ENCODE measurements around the gene VPS37B.

The VPS37B gene

GRCh38 chr12:122927756-122928403 is 32.0 kb upstream of the VPS37B start:
- no peak for DNase-seq (ENCODE audit: low read depth)
- H3K4me3 ChIP-seq (ENCODE audit: low read depth, low read length), result no peak overlapping the region
- no peak for TF ChIP-seq CTCF (IDR thresholded peaks at IDR 0.05; ENCODE audit: control insufficient read depth, extremely low read depth, insufficient read depth)

DNA sequence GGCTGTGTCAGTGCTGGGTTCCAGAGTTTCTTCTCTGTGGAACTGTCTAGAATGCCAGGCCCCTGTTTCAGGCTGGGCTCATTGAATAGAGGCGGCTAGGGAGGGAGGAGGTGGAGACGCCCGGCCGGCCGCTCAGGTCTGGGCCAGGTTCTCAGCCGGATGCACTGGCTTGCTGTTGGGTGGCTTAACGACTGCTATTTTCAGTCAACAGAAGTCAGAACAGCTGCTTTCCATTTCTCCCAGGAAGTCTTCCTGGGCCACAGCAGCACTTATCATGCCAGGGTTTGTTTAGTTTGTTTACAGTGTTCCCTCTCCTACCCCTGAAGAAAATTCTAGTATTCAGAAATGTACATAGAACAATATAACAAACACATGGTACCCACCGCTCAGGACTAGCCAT is 26.0 kb upstream of the VPS37B start:
- no peak for DNase-seq (ENCODE audit: low read depth)

DNA sequence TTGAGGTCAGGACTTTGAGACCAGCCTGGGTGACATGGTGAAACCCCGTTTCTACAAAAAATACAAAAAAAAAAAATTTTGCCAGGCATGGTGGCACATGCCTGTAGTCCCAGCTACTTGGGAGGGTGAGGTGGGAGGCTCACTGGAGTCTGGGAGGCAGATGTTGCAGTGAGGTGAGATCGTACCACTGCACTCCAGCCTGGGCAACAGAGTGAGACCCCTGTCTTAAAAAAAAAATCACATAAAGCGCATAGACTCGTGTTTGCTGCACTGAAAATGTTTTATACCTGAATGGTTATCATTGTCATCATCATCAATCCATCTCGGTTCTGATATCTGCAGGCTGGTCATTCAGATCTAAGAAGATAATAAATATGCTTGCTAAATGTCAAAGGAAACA is 24.8 kb upstream of the VPS37B start:
- no peak for DNase-seq (ENCODE audit: low read depth)
- no peak for TF ChIP-seq CTCF (IDR thresholded peaks at IDR 0.05; ENCODE audit: control insufficient read depth, extremely low read depth, insufficient read depth)
- no peak overlapping the region for H3K4me3 ChIP-seq (ENCODE audit: low read depth, low read length)

More for the DNA sequence above, 26.0 kb upstream of the VPS37B start:
- H3K4me3 ChIP-seq (ENCODE audit: low read depth, low read length), result no peak overlapping the region
- TF ChIP-seq CTCF (IDR thresholded peaks at IDR 0.05; ENCODE audit: control insufficient read depth, extremely low read depth, insufficient read depth), result no peak

DNA sequence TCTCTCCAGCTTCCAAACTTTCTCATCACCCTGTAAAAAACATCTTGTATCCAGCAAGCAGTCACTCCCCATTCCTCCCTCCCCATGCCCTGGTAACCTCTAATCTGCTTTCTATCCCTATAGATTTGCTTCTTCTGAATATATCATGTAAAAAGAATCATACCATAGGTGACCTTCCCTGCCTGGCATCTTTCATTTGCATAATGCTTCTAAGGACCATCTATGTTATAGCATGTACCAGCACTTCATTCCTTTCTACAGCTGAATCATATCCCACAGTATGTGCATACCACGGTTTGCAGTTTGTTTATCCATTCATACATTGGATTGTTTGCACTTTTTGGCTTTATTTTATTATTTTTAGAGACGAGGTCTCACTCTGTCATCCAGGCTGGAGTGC is 22.9 kb upstream of the VPS37B start:
- no peak for TF ChIP-seq CTCF (IDR thresholded peaks at IDR 0.05; ENCODE audit: control insufficient read depth, extremely low read depth, insufficient read depth)
- DNase-seq (ENCODE audit: low read depth), result no peak
- H3K4me3 ChIP-seq (ENCODE audit: low read depth, low read length), result no peak overlapping the region

DNA sequence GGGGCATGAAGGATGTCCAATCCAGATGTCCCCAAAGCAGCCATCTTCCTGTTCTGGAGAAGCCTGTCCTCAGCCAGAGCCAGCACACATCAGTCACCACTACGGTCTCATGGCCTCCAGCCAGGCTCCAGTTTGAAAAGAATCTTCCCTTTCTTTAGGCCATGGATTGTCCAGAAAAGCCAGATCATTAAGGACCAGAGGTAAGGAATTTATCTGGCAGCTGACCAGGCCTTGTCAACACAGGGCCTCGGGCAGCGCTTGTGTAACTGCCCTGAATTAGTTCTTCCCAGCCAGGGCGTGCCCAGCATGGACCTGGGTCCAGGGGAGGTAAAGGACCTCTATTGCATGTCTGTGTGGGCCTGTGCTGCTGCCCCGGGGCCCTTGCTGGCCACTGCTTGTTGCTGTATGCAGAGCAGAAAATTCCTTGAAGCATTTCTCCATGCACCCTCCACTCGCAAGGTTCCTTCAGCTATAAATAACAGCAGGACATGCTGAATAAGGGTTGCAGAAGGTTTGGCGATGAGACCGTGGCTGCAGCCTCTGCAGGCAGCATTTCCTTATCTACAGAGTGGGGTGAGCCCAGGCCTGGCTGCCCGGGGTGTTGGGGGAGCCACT is 21.7 kb upstream of the VPS37B start:
- DNase-seq (ENCODE audit: low read depth), result peak; percentile 27
- H3K4me3 ChIP-seq (ENCODE audit: low read depth, low read length), result no peak overlapping the region
- TF ChIP-seq CTCF (IDR thresholded peaks at IDR 0.05; ENCODE audit: control insufficient read depth, extremely low read depth, insufficient read depth), result no peak

GRCh38 chr12:122909442-122910288 is 13.7 kb upstream of the VPS37B start:
- TF ChIP-seq CTCF (IDR thresholded peaks at IDR 0.05; ENCODE audit: control insufficient read depth, extremely low read depth, insufficient read depth), result no peak
- DNase-seq (ENCODE audit: low read depth), result no peak
- H3K4me3 ChIP-seq (ENCODE audit: low read depth, low read length), result no peak overlapping the region

Measured in LNCaP clone FGC (cell line).